H9 (cell line): ENCODE data around the gene DLK2. TPM values are rescaled to one million over a fixed set of nuclear protein-coding genes. Genes with fewer than 3 reads are reported as not detected.
"Not testable (repeated sequence)": the region's sequence is repeated elsewhere in the genome, so short reads cannot be mapped to it uniquely, and the experiment has no call there.

ENCODE experiments used
- DNase-seq: peaks from one replicate; pipeline ENCODE4 v3.0.0-alpha.2; 2017
- H2AFZ ChIP-seq: one replicate; pipeline ENCODE4 v1.6.1; 2013; ENCODE audit warnings: mild to moderate bottlenecking, low read length, control low read depth, moderate library complexity
- H2AK5ac ChIP-seq: 2 replicates; pipeline ENCODE4 v1.6.1; 2013; ENCODE audit warnings: low read length, control low read depth, mixed read lengths; ENCODE audit not compliant: insufficient read length
- H2BK120ac ChIP-seq: one replicate; pipeline ENCODE4 v1.6.1; 2013; ENCODE audit warnings: low read depth, mild to moderate bottlenecking, low read length, control low read depth, inconsistent platforms; ENCODE audit not compliant: poor library complexity, severe bottlenecking
- H2BK12ac ChIP-seq: 2 replicates; pipeline ENCODE4 v1.6.1; 2013; ENCODE audit warnings: low read length, control low read depth, mixed read lengths, low read depth; ENCODE audit not compliant: insufficient read length
- H2BK15ac ChIP-seq: 2 replicates; pipeline ENCODE4 v1.6.1; 2013; ENCODE audit warnings: low read depth, low read length, control low read depth
- H2BK20ac ChIP-seq: one replicate; pipeline ENCODE4 v1.6.1; 2013; ENCODE audit warnings: low read depth, mild to moderate bottlenecking, low read length, control low read depth, inconsistent platforms; ENCODE audit not compliant: poor library complexity, severe bottlenecking
- H2BK5ac ChIP-seq: 2 replicates; pipeline ENCODE4 v1.6.1; 2013; ENCODE audit warnings: low read length, control low read depth, mixed read lengths; ENCODE audit not compliant: insufficient read length
- H3K14ac ChIP-seq: 2 replicates; pipeline ENCODE4 v1.6.1; 2013; ENCODE audit warnings: low read length, control low read depth; ENCODE audit not compliant: insufficient read depth
- H3K18ac ChIP-seq: 2 replicates; pipeline ENCODE4 v1.6.1; 2013; ENCODE audit warnings: low read depth, mild to moderate bottlenecking, mixed read lengths, low read length, control low read depth; ENCODE audit not compliant: insufficient read length
- H3K23ac ChIP-seq: 2 replicates; pipeline ENCODE4 v1.6.1; 2013; ENCODE audit warnings: low read length, control low read depth, mixed read lengths, low read depth; ENCODE audit not compliant: insufficient read length
- H3K23me2 ChIP-seq: 2 replicates; pipeline ENCODE4 v1.6.1; 2013; ENCODE audit warnings: low read depth, mild to moderate bottlenecking, mixed read lengths, low read length, control low read depth; ENCODE audit not compliant: insufficient read length, poor library complexity, severe bottlenecking
- H3K27ac ChIP-seq: 2 replicates; pipeline ENCODE4 v1.5.1; 2013; ENCODE audit warnings: low read length, control low read depth, mixed read lengths, low read depth; ENCODE audit not compliant: insufficient read length
- H3K27me3 ChIP-seq: 2 replicates; pipeline ENCODE4 v1.6.1; 2013; ENCODE audit warnings: low read length, control low read depth, inconsistent platforms; ENCODE audit not compliant: insufficient read depth
- H3K4ac ChIP-seq: 2 replicates; pipeline ENCODE4 v1.6.1; 2013; ENCODE audit warnings: low read depth, mild to moderate bottlenecking, control low read depth, inconsistent platforms, low read length, moderate library complexity
- H3K4me1 ChIP-seq: 2 replicates; pipeline ENCODE4 v1.6.1; 2013; ENCODE audit warnings: low read length, control low read depth, inconsistent platforms; ENCODE audit not compliant: insufficient read depth
- H3K4me2 ChIP-seq: 2 replicates; pipeline ENCODE4 v1.6.1; 2013; ENCODE audit warnings: low read length, control low read depth, mixed read lengths; ENCODE audit not compliant: insufficient read length, insufficient read depth
- H3K56ac ChIP-seq: 2 replicates; pipeline ENCODE4 v1.6.1; 2013; ENCODE audit warnings: low read depth, mild to moderate bottlenecking, mixed read lengths, low read length, control low read depth; ENCODE audit not compliant: insufficient read length
- H3K79me1 ChIP-seq: 2 replicates; pipeline ENCODE4 v1.6.1; 2013; ENCODE audit warnings: low read depth, mild to moderate bottlenecking, moderate library complexity, low read length, control low read depth, inconsistent platforms; ENCODE audit not compliant: insufficient read depth, poor library complexity, severe bottlenecking
- H3K79me2 ChIP-seq: 2 replicates; pipeline ENCODE4 v1.6.1; 2013; ENCODE audit warnings: low read length, control low read depth, inconsistent platforms; ENCODE audit not compliant: insufficient read depth
- H3K9ac ChIP-seq: 2 replicates; pipeline ENCODE4 v1.6.1; 2013; ENCODE audit warnings: low read length, control low read depth, mixed read lengths; ENCODE audit not compliant: insufficient read length; ENCODE audit errors: extremely low read depth
- H3K9me3 ChIP-seq: one replicate; pipeline ENCODE4 v1.6.1; 2013; ENCODE audit warnings: low read depth, low read length, inconsistent platforms; ENCODE audit not compliant: control insufficient read depth
- H3T11ph ChIP-seq: one replicate; pipeline ENCODE4 v1.6.1; 2013; ENCODE audit warnings: mild to moderate bottlenecking, low read length, control low read depth, inconsistent platforms
- H4K20me1 ChIP-seq: one replicate; pipeline ENCODE4 v1.6.1; 2013; ENCODE audit not compliant: control insufficient read depth, insufficient read length, insufficient read depth
- H4K5ac ChIP-seq: 2 replicates; pipeline ENCODE4 v1.6.1; 2013; ENCODE audit warnings: low read depth, mild to moderate bottlenecking, mixed read lengths, low read length, control low read depth; ENCODE audit not compliant: insufficient read length
- H4K8ac ChIP-seq: replicated peaks from 2 replicates; pipeline ENCODE4 v1.6.1; 2013; ENCODE audit warnings: low read length, control low read depth, mixed read lengths, low read depth; ENCODE audit not compliant: insufficient read length
- H4K91ac ChIP-seq: 2 replicates; pipeline ENCODE4 v1.6.1; 2013; ENCODE audit warnings: low read depth, mild to moderate bottlenecking, moderate library complexity, mixed read lengths, low read length, control low read depth; ENCODE audit not compliant: insufficient read length
- H3K27ac Mint-ChIP-seq, 3 experiments: 2 replicates in 2 of 3; 3 replicates in 1 of 3; pipeline ENCODE4 v1.8.0; 2020 to 2021; ENCODE audit warnings: mixed read lengths in 3 of 3, mild to moderate bottlenecking in 1 of 3, moderate library complexity in 1 of 3
- H3K27me3 Mint-ChIP-seq: 2 replicates; pipeline ENCODE4 v1.8.0; 2021; ENCODE audit warnings: low read depth, mild to moderate bottlenecking, moderate library complexity, mixed read lengths
- H3K36me3 Mint-ChIP-seq, 3 experiments: 2 replicates in 2 of 3; 3 replicates in 1 of 3; pipeline ENCODE4 v1.8.0; 2020 to 2021; ENCODE audit warnings: low read depth in 3 of 3, mixed read lengths in 3 of 3; ENCODE audit not compliant: insufficient read depth in 1 of 3
- H3K4me1 Mint-ChIP-seq, 2 experiments: 2 replicates each; pipeline ENCODE4 v1.8.0; 2020; ENCODE audit warnings: mixed read lengths in 2 of 2
- H3K4me3 Mint-ChIP-seq, 2 experiments: 2 replicates in 1 of 2; 3 replicates in 1 of 2; pipeline ENCODE4 v1.8.0; 2020 to 2021; ENCODE audit warnings: mild to moderate bottlenecking in 2 of 2, mixed read lengths in 2 of 2, moderate library complexity in 1 of 2
- H3K9me3 Mint-ChIP-seq, 2 experiments: 2 replicates in 1 of 2; 3 replicates in 1 of 2; pipeline ENCODE4 v1.8.0; 2020; ENCODE audit warnings: mild to moderate bottlenecking in 2 of 2, mixed read lengths in 2 of 2, moderate library complexity in 1 of 2
- WGBS: extraction: QIAGEN DNeasy Blood & Tissue Kit; methylation state at CpG from one replicate; pipeline ENCODE4 v1.1.7; 2013; ENCODE audit warnings: missing lambda C conversion rate, low lambda C conversion rate, mixed read lengths; ENCODE audit not compliant: insufficient read length; ENCODE audit errors: extremely low coverage; 5-methylcytosine and 5-hydroxymethylcytosine counted together
- total RNA-seq: library from RNA; stranded (reverse); gene quantifications from 2 replicates; pipeline ENCODE4 v1.2.1, GENCODE V29; 2021
- TF ChIP-seq, protein P1 (sequence below): fragments of 200-600 bp; sonication (generic); conservative IDR thresholded peaks from 3 replicates; pipeline ENCODE4 v1.8.0; 2021; ENCODE audit warnings: antibody characterized with exemption, mild to moderate bottlenecking

DLK2 gene
- total RNA-seq, 1 experiment from 2014 or later = 0.96 TPM

DNA sequence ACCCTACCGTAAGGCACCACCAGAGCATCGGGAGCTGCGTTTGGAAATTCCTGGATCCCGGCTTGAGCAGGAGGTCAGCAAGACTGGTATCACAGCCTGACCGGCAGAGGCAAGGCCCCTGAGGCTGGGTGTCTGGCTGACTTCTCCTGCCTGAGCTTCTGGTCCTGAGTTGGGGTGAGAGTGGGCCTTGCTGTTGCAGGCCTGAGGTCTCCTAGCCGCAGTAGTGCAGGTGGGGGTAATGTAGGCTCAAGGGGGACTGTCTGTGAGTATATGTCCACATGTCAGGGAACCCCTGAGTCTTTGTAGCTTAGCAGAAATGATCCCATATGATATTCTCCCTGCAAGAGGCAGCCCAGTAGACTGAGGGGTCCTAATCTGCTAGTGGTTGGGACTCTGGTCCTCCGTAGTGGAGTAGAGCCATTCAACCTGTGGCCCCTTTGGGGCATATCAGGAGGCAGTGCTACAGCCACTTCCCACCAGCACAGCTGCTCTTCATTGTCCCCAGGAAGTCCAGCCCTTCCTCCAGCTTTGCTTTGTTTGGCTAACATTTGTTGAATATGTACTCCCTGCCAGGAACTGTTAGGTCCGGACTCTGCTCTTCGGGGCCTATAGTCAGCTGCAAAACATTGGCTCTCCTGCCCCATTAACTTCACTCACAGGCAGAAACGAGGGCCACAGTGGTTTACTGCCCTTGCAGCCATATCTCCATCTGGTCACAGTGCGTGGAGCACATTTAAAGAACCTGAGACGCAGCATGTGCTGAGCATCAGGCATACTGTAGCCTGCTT is 43.9 kb upstream of the DLK2 start:
- H3K23me2 ChIP-seq = no peaks in the 10 kb centered on the region
- peaks cover 26 to 64% (median 60%) of the 10 kb centered on the region in 3 experiments for H3K36me3 Mint-ChIP-seq
- H3K27me3 ChIP-seq = no peaks in the 10 kb centered on the region

DNA sequence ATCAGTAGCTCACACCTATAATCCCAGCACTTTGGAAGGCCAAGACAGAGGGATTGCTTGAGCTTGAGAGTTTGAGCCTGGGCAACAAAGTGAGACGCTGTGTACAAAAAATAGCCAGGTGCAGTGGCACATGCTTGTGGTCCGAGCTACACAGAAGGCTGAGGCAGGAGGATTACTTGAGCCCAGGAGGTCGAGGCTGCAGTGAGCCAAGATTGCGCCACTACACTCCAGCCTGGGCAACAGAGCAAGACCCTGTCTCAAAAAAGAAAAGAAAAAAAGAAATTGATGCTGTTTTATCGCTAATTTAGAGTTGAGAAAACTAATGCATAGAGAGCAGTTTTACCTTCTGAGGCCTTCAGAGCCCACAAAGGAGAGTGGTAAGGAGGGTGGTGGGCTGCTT is 42.9 kb upstream of the DLK2 start:
- H2BK15ac ChIP-seq, H2BK20ac ChIP-seq, H2AK5ac ChIP-seq, H4K91ac ChIP-seq, H3K27me3 ChIP-seq, H3K4me2 ChIP-seq, H3K79me2 ChIP-seq, H3K4ac ChIP-seq, H2BK120ac ChIP-seq, H3K56ac ChIP-seq, H4K20me1 ChIP-seq, DNase-seq, H2AFZ ChIP-seq, H3K27ac ChIP-seq, H3K4me1 ChIP-seq, H3K4me3 Mint-ChIP-seq, H3K23me2 ChIP-seq, H3K9ac ChIP-seq, H3K14ac ChIP-seq, H3T11ph ChIP-seq, H4K5ac ChIP-seq, H2BK5ac ChIP-seq, H3K27me3 Mint-ChIP-seq, H2BK12ac ChIP-seq, H3K9me3 Mint-ChIP-seq, H3K18ac ChIP-seq, H3K27ac Mint-ChIP-seq, H3K9me3 ChIP-seq, H3K23ac ChIP-seq, H4K8ac ChIP-seq, H3K79me1 ChIP-seq: not testable (repeated sequence)
- no CpG with 5 or more reads among the region's 5 CpGs for WGBS
- Mint-ChIP-seq H3K36me3 (peaks cover 21 to 56% (median 54%) of the 10 kb centered on the region in 3 experiments), H3K4me1 (peaks cover 15% of the 10 kb centered on the region in 2 experiments)

More for the DNA sequence above, 43.9 kb upstream of the DLK2 start:
- H2BK120ac ChIP-seq = no peak overlapping the region
- no peak overlapping the region for H3K18ac ChIP-seq
- H2AK5ac ChIP-seq = no peak overlapping the region
- no peak overlapping the region for H4K8ac ChIP-seq
- H3K56ac ChIP-seq = no peak overlapping the region
- no peak overlapping the region for H4K91ac ChIP-seq
- Mint-ChIP-seq H3K27ac (no peak overlapping the region; a peak in 1 of 7 replicates), H3K4me1 (peaks cover 14 to 15% of the 10 kb centered on the region in 2 experiments), H3K4me3 (no peak overlapping the region), H3K27me3 (no peaks in the 10 kb centered on the region), H3K9me3 (no peaks in the 10 kb centered on the region)
- no peak overlapping the region for H4K5ac ChIP-seq
- no peak overlapping the region for H3K4me2 ChIP-seq
- H3K23ac ChIP-seq = no peak overlapping the region
- no peak for DNase-seq
- no peak overlapping the region for H3T11ph ChIP-seq
- H2BK5ac ChIP-seq = no peak overlapping the region
- H3K14ac ChIP-seq = no peak overlapping the region
- H3K4ac ChIP-seq = no peak overlapping the region
- H3K9me3 ChIP-seq = no peaks in the 10 kb centered on the region
- 0 out of 2 replicates have a peak, but pooled peaks cover 3% of the 10 kb centered on the region for H3K4me1 ChIP-seq
- H3K27ac ChIP-seq = no peak overlapping the region
- WGBS = no CpG with 5 or more reads among the region's 12 CpGs
- no peaks in the 10 kb centered on the region for H3K79me1 ChIP-seq
- H2AFZ ChIP-seq = no peak overlapping the region
- no peak overlapping the region for H3K9ac ChIP-seq
- H2BK15ac ChIP-seq = no peak overlapping the region
- no peak overlapping the region for H2BK20ac ChIP-seq
- H3K79me2 ChIP-seq = no peaks in the 10 kb centered on the region; the same call in 1 of the 2 replicates
- TF ChIP-seq, protein P1, sequence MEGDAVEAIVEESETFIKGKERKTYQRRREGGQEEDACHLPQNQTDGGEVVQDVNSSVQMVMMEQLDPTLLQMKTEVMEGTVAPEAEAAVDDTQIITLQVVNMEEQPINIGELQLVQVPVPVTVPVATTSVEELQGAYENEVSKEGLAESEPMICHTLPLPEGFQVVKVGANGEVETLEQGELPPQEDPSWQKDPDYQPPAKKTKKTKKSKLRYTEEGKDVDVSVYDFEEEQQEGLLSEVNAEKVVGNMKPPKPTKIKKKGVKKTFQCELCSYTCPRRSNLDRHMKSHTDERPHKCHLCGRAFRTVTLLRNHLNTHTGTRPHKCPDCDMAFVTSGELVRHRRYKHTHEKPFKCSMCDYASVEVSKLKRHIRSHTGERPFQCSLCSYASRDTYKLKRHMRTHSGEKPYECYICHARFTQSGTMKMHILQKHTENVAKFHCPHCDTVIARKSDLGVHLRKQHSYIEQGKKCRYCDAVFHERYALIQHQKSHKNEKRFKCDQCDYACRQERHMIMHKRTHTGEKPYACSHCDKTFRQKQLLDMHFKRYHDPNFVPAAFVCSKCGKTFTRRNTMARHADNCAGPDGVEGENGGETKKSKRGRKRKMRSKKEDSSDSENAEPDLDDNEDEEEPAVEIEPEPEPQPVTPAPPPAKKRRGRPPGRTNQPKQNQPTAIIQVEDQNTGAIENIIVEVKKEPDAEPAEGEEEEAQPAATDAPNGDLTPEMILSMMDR = no peak
- H4K20me1 ChIP-seq = peaks cover 2% of the 10 kb centered on the region
- H2BK12ac ChIP-seq = no peak overlapping the region
